ENCODE measurements around the gene KRTAP4-11.
"Not testable (repeated sequence)": the region's sequence is repeated elsewhere in the genome, so short reads cannot be mapped to it uniquely, and the experiment has no call there.

Gene KRTAP4-11

GRCh38 chr17:41147531-41148204 is 29.5 kb upstream of the KRTAP4-11 start:
- H3K27ac ChIP-seq = no peak overlapping the region
- no peak for TF ChIP-seq ZFX (IDR thresholded peaks at IDR 0.05)
- TF ChIP-seq CTCF (conservative IDR thresholded peaks at IDR 0.05) = no peak

GRCh38 chr17:41145261-41145660 is 27.1 kb upstream of the KRTAP4-11 start:
- TF ChIP-seq CTCF (conservative IDR thresholded peaks at IDR 0.05) (no peak), ZFX (IDR thresholded peaks at IDR 0.05) (no peak)
- H3K27ac ChIP-seq = no peak overlapping the region

GRCh38 chr17:41144846-41145245 is 26.7 kb upstream of the KRTAP4-11 start:
- no peak overlapping the region for H3K27ac ChIP-seq
- TF ChIP-seq CTCF (conservative IDR thresholded peaks at IDR 0.05) (no peak), ZFX (IDR thresholded peaks at IDR 0.05) (no peak)

GRCh38 chr17:41141361-41141760 is 23.2 kb upstream of the KRTAP4-11 start:
- no peak overlapping the region for H3K27ac ChIP-seq

GRCh38 chr17:41140360-41141131 is 22.4 kb upstream of the KRTAP4-11 start, which contains the start of gene KRTAP4-6:
Gene KRTAP4-6 (minus strand): TSS chr17:41140544. CDS start chr17:41140487, 57 bp downstream.
- H3K27ac ChIP-seq = no peak within 1 kb of the TSS
- TF ChIP-seq ZFX (IDR thresholded peaks at IDR 0.05) = no peak
- no peak for TF ChIP-seq CTCF (conservative IDR thresholded peaks at IDR 0.05)

More at GRCh38 chr17:41141361-41141760, 23.2 kb upstream of the KRTAP4-11 start:
- TF ChIP-seq CTCF (conservative IDR thresholded peaks at IDR 0.05) = no peak
- TF ChIP-seq ZFX (IDR thresholded peaks at IDR 0.05) = no peak

GRCh38 chr17:41139865-41140264 is 21.7 kb upstream of the KRTAP4-11 start:
- H3K27ac ChIP-seq = not testable (repeated sequence)

GRCh38 chr17:41133880-41134735 is 15.9 kb upstream of the KRTAP4-11 start:
- TF ChIP-seq CTCF (conservative IDR thresholded peaks at IDR 0.05) (no peak), ZFX (IDR thresholded peaks at IDR 0.05) (no peak)
- no peak overlapping the region for H3K27ac ChIP-seq
